ENCODE data around the gene SOX30.

The SOX30 gene

GRCh38 chr5:157578079-157578780, 74.0 kb downstream of the SOX30 start:
- in situ Hi-C loops (cut with HindIII; ENCODE audit: low sequenced_read_pairs): no loop called here

- in situ Hi-C loops (cut with HindIII; ENCODE audit: low sequenced_read_pairs): no loop called here
Measured at GRCh38 chr5:157576678-157577077, 75.6 kb downstream of the SOX30 start.
